ENCODE data around the gene ZC3H11A.
"Not testable (repeated sequence)": the region's sequence is repeated elsewhere in the genome, so short reads cannot be mapped to it uniquely, and the experiment has no call there.

The ZC3H11A gene

DNA sequence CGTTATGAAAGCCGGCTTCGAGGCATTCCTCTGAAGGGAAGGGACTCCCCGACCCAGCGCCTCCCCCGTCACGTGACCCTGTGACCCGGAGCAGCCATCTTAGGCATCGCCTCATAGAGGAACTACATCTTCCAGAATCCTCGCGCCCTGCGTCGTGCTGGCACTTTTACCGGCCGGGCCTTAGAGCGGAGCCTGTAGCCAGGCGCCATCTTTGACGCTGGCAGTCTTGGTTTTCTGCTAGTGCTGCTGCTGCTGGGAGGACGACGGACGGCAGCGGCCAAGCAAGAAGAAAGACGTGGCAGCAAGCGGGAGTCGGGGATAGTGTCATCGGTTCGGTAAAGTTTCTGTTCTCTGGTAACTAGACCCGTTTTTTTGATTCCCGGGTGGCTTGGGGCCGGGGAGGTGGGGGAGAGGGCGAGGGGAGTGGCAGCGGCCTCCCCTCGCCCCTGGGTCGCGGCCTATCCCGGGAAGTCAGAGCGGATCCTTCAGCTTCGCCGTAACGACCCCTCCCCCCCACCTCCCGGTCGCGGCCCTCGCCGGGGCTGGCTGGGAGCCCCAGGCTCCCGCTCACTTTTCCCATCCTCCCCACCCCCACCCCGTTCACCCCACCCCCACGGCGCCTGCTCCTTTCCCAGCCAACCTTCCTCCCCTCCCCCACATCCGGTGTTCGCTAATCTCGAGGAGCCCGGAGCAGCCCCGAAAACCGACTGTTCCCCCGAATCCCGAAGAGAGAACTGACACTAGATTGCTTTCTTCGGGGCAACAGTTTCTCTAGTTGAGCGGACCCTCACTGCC lies at the start of gene ZC3H11A, which contains the start of gene ZBED6:
TSS of gene ZC3H11A (plus strand) at position 183 of the 795 bp plus-strand sequence. CDS start 21,448 bp downstream, outside the sequence.
TSS of gene ZBED6 (plus strand) at position 183 of the 795 bp plus-strand sequence. CDS start 1,900 bp downstream, outside the sequence.
- Histone ChIP-seq H3K36me3 (ENCODE audit: control insufficient read depth, insufficient read depth, low read length) (peaks cover 11% of the 10 kb centered on the region), H3K27me3 (ENCODE audit: control insufficient read depth, insufficient read depth, low read length) (no peaks in the 10 kb centered on the region), H3K9ac (ENCODE audit: low read depth, low read length) (peak within 1 kb of the TSS; percentile 98), H3K9me3 (ENCODE audit: control insufficient read depth, insufficient read depth, low read length) (no peaks in the 10 kb centered on the region), H3K4me1 (ENCODE audit: control insufficient read depth, insufficient read depth, low read length) (peaks cover 9% of the 10 kb centered on the region), H3K4me3 (ENCODE audit: low read depth, low read length) (peak within 1 kb of the TSS; percentile 71)

DNA sequence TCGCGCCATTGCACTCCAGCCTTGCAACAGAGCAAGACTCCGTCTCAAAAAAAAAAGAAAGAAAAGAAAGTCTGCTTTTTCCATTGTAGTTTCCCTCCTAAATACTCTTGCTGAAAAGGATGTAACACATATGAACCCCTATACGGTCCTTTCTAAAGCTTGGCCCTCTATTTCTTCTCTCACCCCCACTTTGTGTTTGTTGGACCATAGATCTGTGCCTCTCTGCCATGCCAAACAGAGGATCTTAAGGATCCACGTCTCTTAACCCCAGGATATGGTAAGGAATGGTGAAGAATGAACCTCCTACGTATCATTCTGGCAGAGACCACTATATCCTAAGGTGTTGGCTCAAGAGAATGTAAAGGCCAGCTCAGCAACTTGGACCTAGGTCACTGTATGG lies 49.1 kb upstream of the ZC3H11A start:
- Histone ChIP-seq H3K4me1 (ENCODE audit: control insufficient read depth, insufficient read depth, low read length) (peaks cover 18% of the 10 kb centered on the region), H3K36me3 (ENCODE audit: control insufficient read depth, insufficient read depth, low read length) (no peaks in the 10 kb centered on the region), H3K27me3 (ENCODE audit: control insufficient read depth, insufficient read depth, low read length) (no peaks in the 10 kb centered on the region)

DNA sequence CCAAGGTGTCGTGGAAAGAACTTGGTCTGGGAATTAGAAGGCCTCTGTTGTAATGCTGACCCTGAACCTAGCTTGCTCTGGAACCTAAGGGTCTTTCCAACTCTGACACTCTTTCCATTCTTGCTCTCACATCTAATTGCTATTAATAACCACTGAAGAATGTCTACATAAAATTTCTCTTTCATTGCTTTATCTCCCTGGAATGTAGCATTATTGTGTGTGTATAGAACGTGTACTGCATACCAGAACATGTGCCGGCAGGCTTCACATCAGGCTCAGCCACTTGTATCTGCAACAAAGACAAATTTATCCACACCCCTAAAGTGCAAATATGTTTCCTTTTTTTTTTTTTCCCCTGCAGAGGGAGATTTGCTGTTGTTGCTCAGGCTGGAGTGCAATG lies 44.4 kb upstream of the ZC3H11A start:
- Histone ChIP-seq H3K9ac (ENCODE audit: low read depth, low read length) (no peak overlapping the region), H3K9me3 (ENCODE audit: control insufficient read depth, insufficient read depth, low read length) (no peaks in the 10 kb centered on the region), H3K36me3 (ENCODE audit: control insufficient read depth, insufficient read depth, low read length) (no peaks in the 10 kb centered on the region), H3K4me3 (ENCODE audit: low read depth, low read length) (no peak overlapping the region), H3K27me3 (ENCODE audit: control insufficient read depth, insufficient read depth, low read length) (no peaks in the 10 kb centered on the region), H3K4me1 (ENCODE audit: control insufficient read depth, insufficient read depth, low read length) (peaks cover 2% of the 10 kb centered on the region)

More for the DNA sequence above, 49.1 kb upstream of the ZC3H11A start:
- Histone ChIP-seq H3K4me3 (ENCODE audit: low read depth, low read length) (no peak overlapping the region), H3K9ac (ENCODE audit: low read depth, low read length) (no peak overlapping the region), H3K9me3 (ENCODE audit: control insufficient read depth, insufficient read depth, low read length) (no peaks in the 10 kb centered on the region)

DNA sequence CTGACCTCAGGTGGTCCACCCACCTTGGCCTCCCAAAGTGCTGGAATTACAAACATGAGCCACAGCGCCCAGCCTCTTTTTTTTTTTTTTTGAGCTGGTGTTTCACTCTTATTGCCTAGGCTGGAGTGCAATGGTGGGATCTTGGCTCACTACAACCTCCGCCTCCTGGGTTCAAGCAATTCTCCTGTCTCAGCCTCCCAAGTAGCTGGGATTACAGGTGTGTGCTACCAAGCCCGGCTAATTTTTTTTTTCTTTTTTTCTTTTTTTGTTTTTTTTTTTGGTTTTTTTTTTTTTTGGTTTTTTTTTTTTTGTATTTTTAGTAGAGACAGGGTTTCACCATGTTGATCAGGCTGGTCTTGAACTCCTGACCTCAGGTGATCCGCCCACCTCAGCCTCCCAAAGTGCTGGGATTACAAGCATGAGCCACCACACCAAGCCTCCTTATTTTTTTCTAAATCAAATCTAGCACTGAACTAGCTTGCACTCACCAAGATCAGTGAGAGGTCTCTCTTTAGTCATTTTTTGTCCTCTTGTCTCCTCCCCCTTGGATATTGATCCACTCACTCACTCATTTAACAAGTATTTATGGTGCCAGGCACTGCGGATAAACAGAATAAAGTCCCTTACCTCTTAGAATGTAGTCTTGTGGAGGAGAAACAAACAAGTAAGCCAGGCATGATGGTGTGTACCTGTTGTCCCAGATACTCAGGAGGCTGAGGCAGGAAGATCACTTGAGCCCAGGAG lies 43.6 kb upstream of the ZC3H11A start:
- H3K4me3 ChIP-seq (ENCODE audit: low read depth, low read length); H3K9ac ChIP-seq (ENCODE audit: low read depth, low read length); H3K9me3 ChIP-seq (ENCODE audit: control insufficient read depth, insufficient read depth, low read length); H3K27me3 ChIP-seq (ENCODE audit: control insufficient read depth, insufficient read depth, low read length); H3K4me1 ChIP-seq (ENCODE audit: control insufficient read depth, insufficient read depth, low read length); H3K36me3 ChIP-seq (ENCODE audit: control insufficient read depth, insufficient read depth, low read length): not testable (repeated sequence)

DNA sequence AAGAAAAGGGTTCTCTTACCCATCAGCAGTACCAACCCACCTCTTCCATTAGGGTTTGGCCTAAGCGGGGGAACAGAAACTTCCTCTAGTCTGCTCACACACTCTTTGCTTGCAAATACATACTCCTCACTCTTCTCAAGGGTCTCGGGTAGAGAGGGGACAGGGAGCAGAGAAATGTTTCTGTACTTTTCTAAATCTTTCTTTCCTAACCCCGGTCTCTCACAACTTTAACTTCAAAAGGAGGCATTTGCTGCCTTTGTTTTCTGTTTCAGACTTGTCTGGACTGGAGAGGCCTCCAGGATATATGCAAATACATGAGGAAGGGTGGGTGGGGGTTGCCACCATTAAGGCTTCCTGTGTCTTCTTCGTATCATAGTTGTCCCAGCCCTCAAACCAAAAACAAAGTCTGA lies 41.0 kb upstream of the ZC3H11A start:
- Histone ChIP-seq H3K4me3 (ENCODE audit: low read depth, low read length) (no peak overlapping the region), H3K36me3 (ENCODE audit: control insufficient read depth, insufficient read depth, low read length) (no peaks in the 10 kb centered on the region), H3K27me3 (ENCODE audit: control insufficient read depth, insufficient read depth, low read length) (no peaks in the 10 kb centered on the region), H3K9me3 (ENCODE audit: control insufficient read depth, insufficient read depth, low read length) (no peaks in the 10 kb centered on the region), H3K4me1 (ENCODE audit: control insufficient read depth, insufficient read depth, low read length) (peaks cover 2% of the 10 kb centered on the region), H3K9ac (ENCODE audit: low read depth, low read length) (no peak overlapping the region)

DNA sequence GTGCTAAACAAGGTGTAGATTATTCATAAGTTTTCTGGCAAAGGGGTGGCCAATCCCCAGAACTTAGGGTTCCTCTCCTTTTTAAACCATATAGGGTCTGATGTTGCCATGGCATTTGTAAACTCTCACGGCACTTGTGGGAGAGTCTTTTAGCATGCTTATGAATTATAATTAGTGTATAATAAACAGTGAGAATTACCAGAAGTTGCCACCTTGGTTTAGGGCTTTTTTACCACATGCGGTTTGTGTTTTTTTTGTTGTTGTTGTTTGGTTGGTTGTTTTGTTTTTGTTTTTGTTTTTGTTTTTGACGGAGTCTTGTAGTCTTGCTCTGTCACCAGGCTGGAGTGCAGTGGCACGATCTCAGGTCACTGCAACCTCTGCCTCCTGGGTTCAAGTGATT lies 39.4 kb upstream of the ZC3H11A start:
- peaks cover 2% of the 10 kb centered on the region for H3K4me1 ChIP-seq (ENCODE audit: control insufficient read depth, insufficient read depth, low read length)
- no peak overlapping the region for H3K4me3 ChIP-seq (ENCODE audit: low read depth, low read length)
- no peak overlapping the region for H3K9ac ChIP-seq (ENCODE audit: low read depth, low read length)

DNA sequence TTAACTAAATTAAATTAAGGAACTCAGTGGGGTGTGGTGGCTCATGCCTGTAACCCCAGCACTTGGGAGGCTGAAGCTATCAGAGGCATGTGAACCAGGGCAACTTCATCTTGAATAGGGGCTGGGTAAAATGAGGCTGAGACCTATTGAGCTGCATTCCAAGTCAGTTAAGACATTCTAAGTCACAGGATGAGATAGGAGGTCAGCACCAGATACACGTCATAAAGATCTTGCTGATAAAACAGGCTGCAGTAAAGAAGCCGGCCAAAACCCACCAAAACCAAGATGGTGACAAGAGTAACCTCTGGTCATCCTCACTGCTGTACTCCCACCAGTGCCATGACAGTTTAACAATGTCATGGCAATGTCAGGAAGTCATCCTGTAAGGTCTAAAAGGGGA lies 36.7 kb upstream of the ZC3H11A start:
- not testable (repeated sequence) for H3K4me1 ChIP-seq (ENCODE audit: control insufficient read depth, insufficient read depth, low read length); H3K9me3 ChIP-seq (ENCODE audit: control insufficient read depth, insufficient read depth, low read length); H3K4me3 ChIP-seq (ENCODE audit: low read depth, low read length); H3K9ac ChIP-seq (ENCODE audit: low read depth, low read length); H3K36me3 ChIP-seq (ENCODE audit: control insufficient read depth, insufficient read depth, low read length); H3K27me3 ChIP-seq (ENCODE audit: control insufficient read depth, insufficient read depth, low read length)

More for the DNA sequence above, 39.4 kb upstream of the ZC3H11A start:
- H3K36me3 ChIP-seq (ENCODE audit: control insufficient read depth, insufficient read depth, low read length): no peaks in the 10 kb centered on the region
- H3K9me3 ChIP-seq (ENCODE audit: control insufficient read depth, insufficient read depth, low read length): no peaks in the 10 kb centered on the region
- no peaks in the 10 kb centered on the region for H3K27me3 ChIP-seq (ENCODE audit: control insufficient read depth, insufficient read depth, low read length)

DNA sequence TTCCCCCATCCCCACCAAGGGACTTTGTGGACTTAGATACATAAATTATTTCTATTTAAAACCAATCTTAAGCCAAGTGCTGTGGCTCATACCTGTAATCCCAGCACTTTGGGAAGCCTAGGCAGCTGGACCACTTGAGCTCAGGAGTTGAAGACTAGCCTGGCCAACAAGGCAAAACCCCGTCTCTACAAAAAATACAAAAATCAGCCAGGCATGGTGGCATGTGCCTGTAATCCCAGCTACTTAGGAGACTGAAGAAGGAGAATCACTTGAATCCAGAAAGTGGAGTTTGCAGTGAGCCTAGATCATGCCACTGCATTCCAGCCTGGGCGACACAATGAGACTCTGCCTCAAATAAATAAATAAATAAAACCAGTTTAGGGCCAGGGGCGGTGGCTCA lies 34.9 kb upstream of the ZC3H11A start:
- no peaks in the 10 kb centered on the region for H3K27me3 ChIP-seq (ENCODE audit: control insufficient read depth, insufficient read depth, low read length)
- H3K9me3 ChIP-seq (ENCODE audit: control insufficient read depth, insufficient read depth, low read length): no peaks in the 10 kb centered on the region
- H3K36me3 ChIP-seq (ENCODE audit: control insufficient read depth, insufficient read depth, low read length): no peaks in the 10 kb centered on the region
- no peak overlapping the region for H3K4me3 ChIP-seq (ENCODE audit: low read depth, low read length)
- no peaks in the 10 kb centered on the region for H3K4me1 ChIP-seq (ENCODE audit: control insufficient read depth, insufficient read depth, low read length)
- H3K9ac ChIP-seq (ENCODE audit: low read depth, low read length): no peak overlapping the region

DNA sequence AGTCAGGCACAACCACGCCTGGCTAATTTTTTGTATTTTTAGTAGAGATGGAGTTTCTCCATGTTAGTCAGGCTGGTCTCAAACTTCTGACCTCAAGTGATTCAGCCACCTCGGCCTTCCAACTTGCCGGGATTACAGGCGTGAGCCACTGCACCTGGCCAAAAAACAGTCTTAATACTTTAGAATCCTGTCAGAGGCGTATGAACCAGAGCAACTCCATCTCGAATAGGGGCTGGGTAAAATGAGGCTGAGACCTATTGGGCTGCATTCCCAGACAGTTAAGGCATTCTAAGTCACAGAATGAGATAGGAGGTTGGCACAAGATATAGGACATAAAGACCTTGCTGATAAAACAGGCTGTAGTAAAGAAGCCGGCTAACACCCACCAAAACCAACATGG lies 33.5 kb upstream of the ZC3H11A start:
- not testable (repeated sequence) for H3K9ac ChIP-seq (ENCODE audit: low read depth, low read length); H3K4me3 ChIP-seq (ENCODE audit: low read depth, low read length); H3K4me1 ChIP-seq (ENCODE audit: control insufficient read depth, insufficient read depth, low read length); H3K27me3 ChIP-seq (ENCODE audit: control insufficient read depth, insufficient read depth, low read length); H3K9me3 ChIP-seq (ENCODE audit: control insufficient read depth, insufficient read depth, low read length); H3K36me3 ChIP-seq (ENCODE audit: control insufficient read depth, insufficient read depth, low read length)

DNA sequence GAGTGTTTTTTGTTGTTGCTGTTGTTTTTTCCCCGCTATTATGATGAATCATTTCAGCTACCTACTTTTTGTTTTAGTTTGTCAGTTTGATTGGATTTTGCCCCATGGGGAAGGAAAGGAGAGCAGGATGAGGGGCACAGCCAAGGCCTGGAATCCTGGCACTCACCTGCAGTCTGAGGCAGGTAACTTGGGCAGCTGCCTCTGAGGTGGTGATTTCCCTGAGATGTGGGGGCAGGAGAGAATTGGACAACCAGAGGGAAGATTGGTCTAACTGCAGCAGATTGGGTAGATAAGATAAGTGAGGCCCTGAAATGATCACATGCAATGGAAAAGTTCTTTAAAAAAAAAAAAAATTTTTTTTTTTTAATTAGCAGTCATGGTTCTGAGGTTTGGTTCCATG lies 31.9 kb upstream of the ZC3H11A start:
- Histone ChIP-seq H3K4me1 (ENCODE audit: control insufficient read depth, insufficient read depth, low read length) (no peaks in the 10 kb centered on the region), H3K9me3 (ENCODE audit: control insufficient read depth, insufficient read depth, low read length) (no peaks in the 10 kb centered on the region), H3K9ac (ENCODE audit: low read depth, low read length) (no peak overlapping the region), H3K4me3 (ENCODE audit: low read depth, low read length) (no peak overlapping the region), H3K36me3 (ENCODE audit: control insufficient read depth, insufficient read depth, low read length) (no peaks in the 10 kb centered on the region), H3K27me3 (ENCODE audit: control insufficient read depth, insufficient read depth, low read length) (no peaks in the 10 kb centered on the region)

DNA sequence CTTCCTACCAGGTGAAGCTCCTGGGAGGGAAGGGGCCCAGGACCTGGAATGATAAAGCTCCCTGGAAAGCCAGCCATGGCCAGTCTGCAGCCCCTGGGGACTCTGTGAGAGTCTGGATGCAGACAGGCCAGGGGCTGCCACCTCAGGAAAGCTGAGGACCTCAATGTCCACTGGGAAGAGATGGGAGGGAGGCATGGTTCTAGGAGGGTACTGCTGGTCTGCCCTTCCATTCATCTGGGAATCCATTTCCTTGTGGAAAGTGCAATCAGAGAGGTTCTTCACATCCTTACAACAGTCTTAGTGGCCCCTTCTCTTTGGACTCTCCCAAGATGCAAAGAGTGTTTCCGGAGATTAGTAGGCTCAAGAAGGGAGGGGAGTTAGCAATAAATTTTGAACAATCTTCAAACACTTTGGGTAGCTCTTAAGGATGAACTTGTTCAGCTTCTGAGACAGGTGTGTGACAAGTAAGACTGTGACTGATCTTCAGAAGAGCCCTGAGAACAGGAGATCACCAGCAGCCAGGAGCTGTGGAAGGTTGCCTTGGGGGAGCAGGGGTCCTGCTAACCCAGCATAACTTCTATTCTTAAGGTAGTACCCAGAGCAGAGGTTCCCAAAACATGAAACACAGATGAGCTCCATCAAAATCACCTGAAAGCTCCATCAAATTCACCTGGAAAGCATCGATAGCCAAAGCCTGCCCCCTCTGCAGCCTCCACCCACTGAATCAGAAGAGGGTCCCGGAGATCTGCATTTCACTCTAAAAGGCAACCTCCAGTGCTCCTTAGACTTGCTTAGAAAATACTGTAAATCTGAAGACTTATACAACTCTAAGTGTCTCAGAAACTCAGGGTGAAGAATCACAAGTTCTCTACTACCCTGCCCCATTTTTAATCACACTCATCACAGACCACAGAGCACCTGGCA lies 31.1 kb upstream of the ZC3H11A start:
- Histone ChIP-seq H3K9me3 (ENCODE audit: control insufficient read depth, insufficient read depth, low read length) (no peaks in the 10 kb centered on the region), H3K4me3 (ENCODE audit: low read depth, low read length) (no peak overlapping the region), H3K9ac (ENCODE audit: low read depth, low read length) (no peak overlapping the region), H3K27me3 (ENCODE audit: control insufficient read depth, insufficient read depth, low read length) (no peaks in the 10 kb centered on the region), H3K4me1 (ENCODE audit: control insufficient read depth, insufficient read depth, low read length) (no peaks in the 10 kb centered on the region), H3K36me3 (ENCODE audit: control insufficient read depth, insufficient read depth, low read length) (no peaks in the 10 kb centered on the region)
